ENCODE results near the gene SMDT1.
"Not testable (repeated sequence)": the region's sequence is repeated elsewhere in the genome, so short reads cannot be mapped to it uniquely, and the experiment has no call there.

SMDT1 gene

GRCh38 chr22:42074846-42075676 is 4.4 kb upstream of the SMDT1 start:
- no peak for FAIRE-seq
- DNase-seq (ENCODE audit: insufficient read length, low spot score), result no peak
- no peak for TF ChIP-seq POLR2A (IDR thresholded peaks at IDR 0.05; ENCODE audit: low read depth, low read length)

GRCh38 chr22:42076764-42077485 is 2.6 kb upstream of the SMDT1 start:
- no peak for FAIRE-seq
- DNase-seq (ENCODE audit: insufficient read length, low spot score), result no peak
- TF ChIP-seq POLR2A (IDR thresholded peaks at IDR 0.05; ENCODE audit: low read depth, low read length), result no peak

GRCh38 chr22:42077486-42078125 is 1.9 kb upstream of the SMDT1 start:
- no peak for DNase-seq (ENCODE audit: insufficient read length, low spot score)
- FAIRE-seq, result no peak
- no peak for TF ChIP-seq POLR2A (IDR thresholded peaks at IDR 0.05; ENCODE audit: low read depth, low read length)

GRCh38 chr22:42078469-42079318 is 806 bp upstream of the SMDT1 start:
- FAIRE-seq (no peak), DNase-seq (ENCODE audit: insufficient read length, low spot score) (no peak)
- TF ChIP-seq POLR2A (IDR thresholded peaks at IDR 0.05; ENCODE audit: low read depth, low read length), result no peak

- FAIRE-seq (no peak), DNase-seq (ENCODE audit: insufficient read length, low spot score) (no peak)
- no peak for TF ChIP-seq POLR2A (IDR thresholded peaks at IDR 0.05; ENCODE audit: low read depth, low read length)
Measured at GRCh38 chr22:42080287-42080686, 787 bp downstream of the SMDT1 start.

GRCh38 chr22:42083119-42083518 is 3.6 kb downstream of the SMDT1 start:
- FAIRE-seq (no peak), DNase-seq (ENCODE audit: insufficient read length, low spot score) (no peak)
- TF ChIP-seq POLR2A (IDR thresholded peaks at IDR 0.05; ENCODE audit: low read depth, low read length), result no peak

- no peak for TF ChIP-seq POLR2A (IDR thresholded peaks at IDR 0.05; ENCODE audit: low read depth, low read length)
- no peak for FAIRE-seq
- DNase-seq (ENCODE audit: insufficient read length, low spot score), result no peak
Measured at GRCh38 chr22:42084874-42085273, 5.4 kb downstream of the SMDT1 start.

- no peak for FAIRE-seq
- TF ChIP-seq POLR2A (IDR thresholded peaks at IDR 0.05; ENCODE audit: low read depth, low read length), result no peak
- no peak for DNase-seq (ENCODE audit: insufficient read length, low spot score)
Measured at GRCh38 chr22:42086051-42086450, 6.6 kb downstream of the SMDT1 start.

GRCh38 chr22:42090596-42091454 is 11.3 kb downstream of the SMDT1 start, which contains the start of gene NDUFA6:
NDUFA6 (minus strand) TSS chr22:42090772; CDS start chr22:42090744, 28 bp downstream.
- peak; percentile 71 for TF ChIP-seq POLR2A (IDR thresholded peaks at IDR 0.05; ENCODE audit: low read depth, low read length)
- FAIRE-seq, result peak; percentile 43

GRCh38 chr22:42091455-42091782 is 11.9 kb downstream of the SMDT1 start:
- no peak for TF ChIP-seq POLR2A (IDR thresholded peaks at IDR 0.05; ENCODE audit: low read depth, low read length)
- DNase-seq (ENCODE audit: insufficient read length, low spot score) (no peak), FAIRE-seq (no peak)

More at GRCh38 chr22:42090596-42091454, 11.3 kb downstream of the SMDT1 start, which contains the start of gene NDUFA6:
- DNase-seq (ENCODE audit: insufficient read length, low spot score), result peak; percentile 86

- DNase-seq (ENCODE audit: insufficient read length, low spot score) (no peak), FAIRE-seq (no peak)
- no peak for TF ChIP-seq POLR2A (IDR thresholded peaks at IDR 0.05; ENCODE audit: low read depth, low read length)
Measured at GRCh38 chr22:42101199-42101598, 21.7 kb downstream of the SMDT1 start.

GRCh38 chr22:42104332-42104860 is 24.9 kb downstream of the SMDT1 start:
- not testable (repeated sequence) for FAIRE-seq; DNase-seq (ENCODE audit: insufficient read length, low spot score)
